ENCODE measurements around the gene STPG2.

GRCh38 chr4:98101988-98102387, 41.3 kb downstream of the STPG2 start:
- TF ChIP-seq CTCF (IDR thresholded peaks at IDR 0.05) (no peak), POLR2AphosphoS5 (IDR thresholded peaks at IDR 0.05) (no peak), POLR2A (IDR thresholded peaks at IDR 0.05) (no peak)
